ENCODE measurements around the gene ATP6V0A4.

GRCh38 chr7:138773817-138774216, 24.2 kb downstream of the ATP6V0A4 start:
- TF ChIP-seq TEAD4 (IDR thresholded peaks at IDR 0.05) (no peak), FOXM1 (IDR thresholded peaks at IDR 0.05; ENCODE audit: borderline replicate concordance, low read depth) (no peak), MAX (IDR thresholded peaks at IDR 0.05) (no peak), EP300 (IDR thresholded peaks at IDR 0.05; ENCODE audit: borderline replicate concordance) (no peak), YY1 (IDR thresholded peaks at IDR 0.05; ENCODE audit: low read depth) (no peak), TCF12 (IDR thresholded peaks at IDR 0.05; ENCODE audit: low read depth) (no peak), CEBPB (IDR thresholded peaks at IDR 0.05) (no peak)
